Testis (tissue), 3 donors: Measurements from ENCODE around the gene MEF2C. TPM values are rescaled to one million over a fixed set of nuclear protein-coding genes. Genes with fewer than 3 reads are reported as not detected.

Experiments used
- DNase-seq: peaks from one replicate; pipeline ENCODE4 v3.0.0-alpha.2; 2019
- H3K27ac ChIP-seq, 2 donors: fragments of 200-600 bp; sonication (generic); one replicate each; pipeline ENCODE4 v1.5.1; 2019
- H3K27me3 ChIP-seq: fragments of 200-600 bp; sonication (generic); one replicate; pipeline ENCODE4 v1.5.1; 2019
- H3K36me3 ChIP-seq: fragments of 200-600 bp; sonication (generic); one replicate; pipeline ENCODE4 v1.5.1; 2017; ENCODE audit warnings: low read depth; ENCODE audit errors: missing control alignments
- H3K4me1 ChIP-seq: fragments of 200-600 bp; sonication (generic); one replicate; pipeline ENCODE4 v1.5.1; 2019
- H3K4me3 ChIP-seq, 2 donors: fragments of 200-600 bp; sonication (generic); one replicate each; pipeline ENCODE4 v1.5.1; 2017 to 2019
- H3K9me3 ChIP-seq: fragments of 200-600 bp; sonication (generic); one replicate; pipeline ENCODE4 v1.5.1; 2017
- POLR2A ChIP-seq: fragments of 450-650 bp; IDR thresholded peaks from one replicate; pipeline ENCODE4 v1.6.1; 2017; ENCODE audit warnings: antibody characterized with exemption, mild to moderate bottlenecking, moderate library complexity
- WGBS, 2 donors: methylation state at CpG; one replicate each; pipeline ENCODE4 v1.1.5; 2018; 5-methylcytosine and 5-hydroxymethylcytosine counted together
- intact Hi-C: fragments of 100-400 bp; cut with DNase I; formaldehyde crosslinking; loops from one replicate; pipeline ENCODE4 v1.15.1; 2023; ENCODE audit warnings: low total_unique reads
- polyA plus RNA-seq: library from polyadenylated mRNA; stranded (reverse); fragments of 350-450 nt; fragmentation: Illumina TruSeq; extraction: RNeasy Lipid Tissue Mini Kit (QIAGEN cat#74804); gene quantifications from one replicate; pipeline ENCODE4 v1.2.3, GENCODE V29; 2014; ENCODE audit warnings: low read depth, low replicate concordance; ENCODE audit not compliant: insufficient read depth
- total RNA-seq, 2 donors: library from RNA; depleted of rRNA; stranded (reverse); fragments of >200 nt; gene quantifications; one replicate each; pipeline ENCODE4 v1.2.3, GENCODE V29; 2016
- TF ChIP-seq, protein P1 (sequence below), 3 experiments: fragments of 450-650 bp in 2 of 3; fragments of 200-600 bp in 1 of 3; sonication (generic) in 1 of 3; IDR thresholded peaks; one replicate each; pipeline ENCODE4 v1.5.1; 2016 to 2019; ENCODE audit warnings: antibody characterized with exemption in 3 of 3, mild to moderate bottlenecking in 2 of 3, moderate library complexity in 1 of 3

The MEF2C gene
- total and polyA plus RNA-seq, 3 donors from 2014 or later: 18.3 to 53.1 (median 19.9) TPM

DNA sequence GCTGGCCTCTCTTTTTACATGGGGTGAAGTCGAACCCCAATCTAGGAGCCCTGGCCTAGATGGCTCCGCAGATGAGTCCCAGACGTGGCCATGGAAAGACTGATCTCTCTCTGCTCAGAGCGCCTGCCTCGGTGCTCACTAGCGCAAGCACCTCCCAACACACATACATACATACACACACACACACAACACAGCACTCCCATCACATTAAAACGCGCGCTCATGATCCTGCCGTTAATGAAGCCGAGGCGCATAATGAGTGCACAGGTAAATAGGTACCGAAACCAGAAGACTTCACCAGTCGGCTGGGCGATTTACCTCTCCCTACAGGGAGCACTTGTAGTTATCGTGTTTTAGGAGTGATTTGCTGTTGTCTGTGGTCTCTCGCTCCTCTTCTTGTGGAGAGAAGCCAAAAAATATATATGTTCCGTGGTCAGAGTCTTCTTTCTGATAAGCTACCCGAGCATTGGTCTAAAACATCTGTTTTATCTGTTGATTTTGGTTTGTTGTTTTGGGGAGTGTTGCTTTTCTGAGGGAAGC, 207.7 kb downstream of the MEF2C start:
- Histone ChIP-seq H3K27me3 (no peaks in the 10 kb centered on the region), H3K27ac (no peak overlapping the region), H3K4me3 (peak overlapping the region; percentile 9 to 54), H3K36me3 (no peaks in the 10 kb centered on the region), H3K4me1 (no peaks in the 10 kb centered on the region), H3K9me3 (no peaks in the 10 kb centered on the region)
- TF ChIP-seq, protein P1, sequence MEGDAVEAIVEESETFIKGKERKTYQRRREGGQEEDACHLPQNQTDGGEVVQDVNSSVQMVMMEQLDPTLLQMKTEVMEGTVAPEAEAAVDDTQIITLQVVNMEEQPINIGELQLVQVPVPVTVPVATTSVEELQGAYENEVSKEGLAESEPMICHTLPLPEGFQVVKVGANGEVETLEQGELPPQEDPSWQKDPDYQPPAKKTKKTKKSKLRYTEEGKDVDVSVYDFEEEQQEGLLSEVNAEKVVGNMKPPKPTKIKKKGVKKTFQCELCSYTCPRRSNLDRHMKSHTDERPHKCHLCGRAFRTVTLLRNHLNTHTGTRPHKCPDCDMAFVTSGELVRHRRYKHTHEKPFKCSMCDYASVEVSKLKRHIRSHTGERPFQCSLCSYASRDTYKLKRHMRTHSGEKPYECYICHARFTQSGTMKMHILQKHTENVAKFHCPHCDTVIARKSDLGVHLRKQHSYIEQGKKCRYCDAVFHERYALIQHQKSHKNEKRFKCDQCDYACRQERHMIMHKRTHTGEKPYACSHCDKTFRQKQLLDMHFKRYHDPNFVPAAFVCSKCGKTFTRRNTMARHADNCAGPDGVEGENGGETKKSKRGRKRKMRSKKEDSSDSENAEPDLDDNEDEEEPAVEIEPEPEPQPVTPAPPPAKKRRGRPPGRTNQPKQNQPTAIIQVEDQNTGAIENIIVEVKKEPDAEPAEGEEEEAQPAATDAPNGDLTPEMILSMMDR (IDR thresholded peaks at IDR 0.05): no peak
- no peak for TF ChIP-seq POLR2A
- DNase-seq: peak; percentile 30
- WGBS, 2 donors: 10 to 11% methylated on average over 16 to 19 of the region's 19 CpGs
- intact Hi-C loops: no loop called here

DNA sequence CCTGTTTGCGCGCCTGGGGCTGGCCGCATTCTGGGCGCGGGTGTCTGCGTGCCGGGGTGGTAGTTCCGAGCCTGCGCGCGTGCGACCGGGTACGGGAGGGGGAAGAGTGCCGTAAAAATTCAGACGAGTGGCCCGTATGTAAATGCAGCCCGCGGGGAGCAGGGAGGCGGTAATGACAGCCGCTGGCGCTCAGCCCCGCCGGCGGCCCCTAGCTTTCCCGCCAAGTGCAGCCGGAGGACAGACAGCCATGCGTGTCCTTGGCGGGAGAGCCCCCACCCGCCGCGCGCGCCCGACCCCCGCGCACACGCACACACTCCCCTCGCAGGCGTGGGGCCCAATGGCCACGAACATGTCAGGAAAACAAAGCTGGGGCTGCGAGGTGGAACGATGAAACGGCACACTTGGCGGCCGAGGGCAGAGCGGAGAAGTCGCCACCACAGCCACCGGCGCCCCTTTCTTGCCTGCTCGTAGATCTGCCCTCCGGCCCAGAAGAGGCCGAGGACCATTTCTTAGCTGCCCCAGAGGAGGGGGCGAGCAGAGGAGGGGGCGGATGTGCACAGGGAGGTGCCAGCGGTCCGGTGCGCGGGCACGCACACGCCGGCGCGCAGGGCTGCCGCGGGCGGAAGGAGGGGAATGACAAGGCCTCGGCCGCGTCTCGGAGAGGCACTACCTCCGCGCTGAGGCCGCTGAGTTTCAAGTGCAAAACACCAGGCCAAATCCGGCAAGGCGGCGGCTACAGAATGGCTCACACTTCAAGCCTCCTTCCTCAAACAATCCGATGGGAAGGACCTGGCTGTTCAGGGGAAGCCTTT, 208.4 kb downstream of the MEF2C start:
- peak overlapping the region; percentile 9 to 54 for H3K4me3 ChIP-seq
- peak overlapping the region in 1 of 2 donors; percentile 31 for H3K27ac ChIP-seq
- 2% methylated on average over 30 to 61 of the region's 78 CpGs for WGBS, 2 donors
- intact Hi-C loops: no loop called here
- H3K9me3 ChIP-seq: no peaks in the 10 kb centered on the region
- H3K4me1 ChIP-seq: no peaks in the 10 kb centered on the region
- H3K36me3 ChIP-seq: no peaks in the 10 kb centered on the region
- no peaks in the 10 kb centered on the region for H3K27me3 ChIP-seq
- peak; percentile 58 for DNase-seq
- TF ChIP-seq, protein P1 (IDR thresholded peaks at IDR 0.05): no peak
- TF ChIP-seq POLR2A: no peak

DNA sequence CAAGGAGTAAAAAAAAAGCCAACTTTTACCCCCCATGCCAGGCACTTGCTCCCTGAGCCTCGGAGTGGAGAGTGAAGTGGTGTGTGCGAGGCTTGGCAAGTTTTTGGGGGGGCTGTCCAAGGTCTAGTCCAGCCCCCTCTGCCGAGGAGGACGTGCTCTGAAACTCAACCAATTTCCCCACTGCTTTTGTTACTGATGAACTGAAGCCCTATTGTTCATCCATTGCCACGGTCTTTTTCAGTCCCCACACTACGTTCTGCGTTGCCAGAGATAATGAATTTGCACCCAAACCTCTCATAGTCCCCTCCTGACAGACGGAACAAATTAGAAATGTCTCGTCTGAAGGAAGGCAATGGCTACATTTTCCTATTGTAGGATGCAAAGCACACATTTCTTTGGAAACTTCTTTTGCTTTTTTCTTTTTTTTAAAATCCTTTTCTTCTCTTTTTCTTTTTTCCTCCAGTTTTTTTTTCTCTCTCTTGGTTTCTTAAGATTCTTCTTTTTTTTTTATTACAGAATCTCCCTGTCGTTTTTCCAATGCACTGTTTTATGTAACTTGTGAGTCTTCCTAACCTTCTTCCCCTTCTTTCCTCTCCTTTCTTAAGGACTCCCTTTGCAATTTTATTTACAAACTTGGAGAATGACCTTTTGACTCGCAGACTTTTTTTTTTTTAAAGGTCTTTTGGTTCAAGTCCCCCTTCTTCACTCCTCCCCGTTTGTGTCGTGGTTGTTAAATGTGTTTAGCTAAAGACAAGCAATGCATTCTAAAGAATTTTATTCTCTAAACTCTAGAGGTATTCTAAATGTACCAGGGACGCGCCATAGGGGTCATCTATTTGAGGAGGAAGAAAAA, 209.5 kb downstream of the MEF2C start:
- no peaks in the 10 kb centered on the region for H3K36me3 ChIP-seq
- H3K9me3 ChIP-seq: no peaks in the 10 kb centered on the region
- no peak for TF ChIP-seq POLR2A
- TF ChIP-seq, protein P1 (IDR thresholded peaks at IDR 0.05): no peak
- H3K4me1 ChIP-seq: no peaks in the 10 kb centered on the region
- peak overlapping the region; percentile 9 to 54 for H3K4me3 ChIP-seq
- no peak for DNase-seq
- H3K27ac ChIP-seq: no peak overlapping the region
- intact Hi-C loops: no loop called here
- no peaks in the 10 kb centered on the region for H3K27me3 ChIP-seq
- 4% methylated on average over 15 of the region's 15 CpGs for WGBS, 2 donors

DNA sequence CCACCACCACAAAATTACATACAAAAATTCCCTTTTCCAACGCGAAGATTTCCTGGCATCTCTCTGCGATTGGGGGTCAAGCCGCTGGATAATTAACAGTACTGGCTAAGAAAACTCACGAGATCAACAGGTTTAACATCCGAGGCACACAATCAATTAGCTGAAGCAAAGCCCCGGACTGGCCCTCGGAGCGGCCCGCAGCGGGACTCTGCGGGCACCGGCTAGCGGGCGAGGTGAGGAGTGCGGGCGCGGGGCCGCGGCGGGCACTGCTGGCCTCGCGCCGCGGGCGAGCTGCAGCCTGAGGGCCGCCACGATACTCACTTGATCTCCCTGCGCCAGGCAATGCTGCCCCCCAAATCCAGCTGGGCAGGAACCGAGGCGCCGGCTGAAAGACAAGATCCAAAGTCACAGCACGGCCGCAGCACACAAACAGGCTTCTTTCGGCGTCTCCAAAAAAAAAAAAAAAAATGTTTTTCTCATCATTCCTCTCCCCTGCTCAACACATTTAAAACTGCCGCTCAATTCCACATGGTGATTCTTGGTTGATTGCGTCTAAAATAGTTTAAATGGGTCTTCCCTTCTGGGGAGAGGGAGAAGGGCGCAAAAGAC, 210.2 kb downstream of the MEF2C start:
- no peak overlapping the region for H3K27ac ChIP-seq
- intact Hi-C loops: no loop called here
- H3K36me3 ChIP-seq: no peaks in the 10 kb centered on the region
- no peaks in the 10 kb centered on the region for H3K4me1 ChIP-seq
- H3K4me3 ChIP-seq: peak overlapping the region in 1 of 2 donors; percentile 18
- TF ChIP-seq POLR2A: no peak
- TF ChIP-seq, protein P1 (IDR thresholded peaks at IDR 0.05): no peak
- H3K27me3 ChIP-seq: no peaks in the 10 kb centered on the region
- H3K9me3 ChIP-seq: no peaks in the 10 kb centered on the region
- WGBS, 2 donors: 6 to 7% methylated on average over 29 to 38 of the region's 39 CpGs
- no peak for DNase-seq
